Endothelial cell of umbilical vein (primary cell): ENCODE data around the gene SSC5D. TPM values are rescaled to one million over a fixed set of nuclear protein-coding genes. Genes with fewer than 3 reads are reported as not detected.

ENCODE experiments used
- BruUV-seq: library from RNA; stranded (reverse); fragments of 400-500 nt; replicated peaks from 2 replicates; lab custom pipeline; 2021; lab: Mats Ljungman, UMichigan
- CTCF ChIA-PET: fragments of 300-600, 350-600 bp; sonication (Branson Sonifier 250); formaldehyde crosslinking; loops from one replicate; lab custom pipeline; 2021; ENCODE audit warnings: antibody characterized with exemption, inconsistent platforms; lab: Charles Lee
- POLR2A ChIA-PET: fragments of 300-600, 350-600 bp; sonication (Branson Sonifier 250); formaldehyde crosslinking; loops from one replicate; lab custom pipeline; 2021; ENCODE audit warnings: antibody characterized with exemption, inconsistent platforms; lab: Charles Lee
- DNase-seq: peaks from one replicate; pipeline ENCODE4 v3.0.0-alpha.2; 2011; ENCODE audit warnings: low read depth, low spot score
- FAIRE-seq: peaks from 2 replicates; lab custom pipeline; 2011; peaks lifted over from hg19 to GRCh38; lab: Jason Lieb, UNC
- H2AFZ ChIP-seq: 2 replicates; pipeline ENCODE4 v1.6.0; 2012; ENCODE audit warnings: low read depth, low read length, control low read depth, inconsistent platforms
- H3K27ac ChIP-seq: 2 replicates; pipeline ENCODE4 v1.5.1; 2011; ENCODE audit warnings: low read depth, mild to moderate bottlenecking, control low read depth, low read length, moderate library complexity; ENCODE audit not compliant: insufficient read depth
- H3K27me3 ChIP-seq, 2 experiments: 2 replicates each; pipeline versions ENCODE4 v1.6.0 to v1.6.1; 2011; ENCODE audit warnings: low read length in 2 of 2, mixed read lengths in 1 of 2; ENCODE audit not compliant: control insufficient read depth in 2 of 2, insufficient read depth in 2 of 2
- H3K36me3 ChIP-seq, 2 experiments: 2 replicates in 1 of 2; 3 replicates in 1 of 2; pipeline ENCODE4 v1.5.1; 2011; ENCODE audit warnings: low read length in 2 of 2, mild to moderate bottlenecking in 1 of 2, moderate library complexity in 1 of 2; ENCODE audit not compliant: control insufficient read depth in 2 of 2, insufficient read depth in 2 of 2; ENCODE audit errors: extremely low read depth in 1 of 2
- H3K4me1 ChIP-seq: 3 replicates; pipeline ENCODE4 v1.5.1; 2011; ENCODE audit warnings: mild to moderate bottlenecking, low read length; ENCODE audit not compliant: control insufficient read depth, insufficient read depth; ENCODE audit errors: extremely low read depth
- H3K4me2 ChIP-seq: 2 replicates; pipeline ENCODE4 v1.6.1; 2011; ENCODE audit warnings: low read length, control low read depth, mixed read lengths; ENCODE audit not compliant: insufficient read depth
- H3K4me3 ChIP-seq, 3 experiments: fragments of 200-600 bp in 1 of 3; sonication (generic), shearing (Covaris generic) in 1 of 3; replicated peaks in 1 of 3; 2 replicates each; pipeline ENCODE4 v1.5.1; 2011 to 2016; ENCODE audit warnings: control low read depth in 3 of 3, low read length in 3 of 3, mild to moderate bottlenecking in 2 of 3, inconsistent platforms in 1 of 3, low read depth in 1 of 3, moderate library complexity in 1 of 3; ENCODE audit not compliant: insufficient read depth in 1 of 3
- H3K79me2 ChIP-seq: 2 replicates; pipeline ENCODE4 v1.6.0; 2012; ENCODE audit warnings: low read length, inconsistent platforms; ENCODE audit not compliant: control insufficient read depth, insufficient read depth
- H3K9ac ChIP-seq: replicated peaks from 2 replicates; pipeline ENCODE3; 2011; ENCODE audit warnings: low read length, control low read depth; ENCODE audit not compliant: insufficient read depth; ENCODE audit errors: extremely low read depth
- H3K9me1 ChIP-seq: replicated peaks from 3 replicates; pipeline ENCODE4 v1.6.0; 2011; ENCODE audit warnings: mild to moderate bottlenecking, low read length; ENCODE audit not compliant: control insufficient read depth, insufficient read depth; ENCODE audit errors: extremely low read depth
- H3K9me3 ChIP-seq: replicated peaks from 2 replicates; pipeline ENCODE4 v1.5.1; 2012; ENCODE audit warnings: low read length, inconsistent platforms; ENCODE audit not compliant: control insufficient read depth, insufficient read depth
- H4K20me1 ChIP-seq: replicated peaks from 2 replicates; pipeline ENCODE3; 2011; ENCODE audit warnings: mild to moderate bottlenecking, low read length; ENCODE audit not compliant: control insufficient read depth, insufficient read depth; ENCODE audit errors: extremely low read depth
- EZH2 ChIP-seq: IDR thresholded peaks from 2 replicates; pipeline ENCODE4 v1.6.1; 2012; ENCODE audit warnings: borderline replicate concordance, low read depth, mild to moderate bottlenecking, moderate library complexity, low read length, inconsistent platforms; ENCODE audit not compliant: severe bottlenecking
- FOS ChIP-seq: IDR thresholded peaks from 2 replicates; pipeline ENCODE4 v1.6.1; 2011; ENCODE audit warnings: mild to moderate bottlenecking, low read length, moderate library complexity, borderline replicate concordance; ENCODE audit not compliant: insufficient read depth
- GATA2 ChIP-seq: IDR thresholded peaks from 2 replicates; pipeline ENCODE4 v1.7.0; 2011; ENCODE audit warnings: low read depth, mild to moderate bottlenecking, moderate library complexity, mixed read lengths, low read length; ENCODE audit not compliant: insufficient read length, insufficient read depth
- JUN ChIP-seq: IDR thresholded peaks from 2 replicates; pipeline ENCODE4 v1.6.1; 2011; ENCODE audit warnings: borderline replicate concordance, low read depth; ENCODE audit not compliant: insufficient read length, insufficient read depth
- MYC ChIP-seq: IDR thresholded peaks from one replicate; pipeline ENCODE4 v1.6.1; 2011; ENCODE audit warnings: mild to moderate bottlenecking, low read depth, low read length
- POLR2A ChIP-seq: IDR thresholded peaks from 2 replicates; pipeline ENCODE4 v1.6.1; 2012; ENCODE audit warnings: low read depth, mild to moderate bottlenecking, control low read depth, low read length
- POLR2AphosphoS5 ChIP-seq: IDR thresholded peaks from 2 replicates; pipeline ENCODE4 v1.6.1; 2012; ENCODE audit warnings: low read depth, mild to moderate bottlenecking, control low read depth, low read length, moderate library complexity; ENCODE audit not compliant: insufficient read depth
- dilution Hi-C: fragments of 300-500 bp; cut with MboI; formaldehyde crosslinking; loops from one replicate; pipeline ENCODE4 v1.15.0; 2019; ENCODE audit warnings: low sequenced_read_pairs; ENCODE audit not compliant: extremely low pct_ligation_motif_present
- intact Hi-C: fragments of 100-400 bp; cut with micrococcal nuclease; formaldehyde crosslinking; loops from one replicate; pipeline ENCODE4 v1.10.0; 2022
- polyA plus RNA-seq, 4 experiments: library from polyadenylated mRNA; depleted of rRNA in 3 of 4; stranded (reverse) in 3 of 4; unstranded in 1 of 4; fragments of >200 nt; gene quantifications; 2 replicates each; pipeline versions ENCODE4 v1.2.1 to v1.2.3, GENCODE V29; 2011 to 2012; ENCODE audit warnings: missing spikeins in 1 of 4
- total RNA-seq: library from RNA; stranded (reverse); gene quantifications from 2 replicates; pipeline ENCODE4 v1.2.3, GENCODE V29; 2021
- TF ChIP-seq, protein P1 (sequence below): IDR thresholded peaks from 2 replicates; pipeline ENCODE4 v1.6.1; 2011; ENCODE audit not compliant: insufficient read depth, insufficient read length
- TF ChIP-seq, protein P2 (sequence below), 2 donors: IDR thresholded peaks; 1 replicate in 1 of 2; 2 replicates in 1 of 2; pipeline ENCODE4 v1.5.1; 2011; ENCODE audit warnings: low read length in 2 of 2, mild to moderate bottlenecking in 2 of 2, moderate library complexity in 2 of 2, control low read depth in 1 of 2, inconsistent platforms in 1 of 2, low read depth in 1 of 2; ENCODE audit not compliant: insufficient read depth in 1 of 2; ENCODE audit errors: extremely low read depth in 1 of 2

The SSC5D gene
- total and polyA plus RNA-seq, 2 donors (not counting 3 experiments of a cell fraction or from before 2014, with no cell fraction given), result 0.47 to 1.3 TPM

DNA sequence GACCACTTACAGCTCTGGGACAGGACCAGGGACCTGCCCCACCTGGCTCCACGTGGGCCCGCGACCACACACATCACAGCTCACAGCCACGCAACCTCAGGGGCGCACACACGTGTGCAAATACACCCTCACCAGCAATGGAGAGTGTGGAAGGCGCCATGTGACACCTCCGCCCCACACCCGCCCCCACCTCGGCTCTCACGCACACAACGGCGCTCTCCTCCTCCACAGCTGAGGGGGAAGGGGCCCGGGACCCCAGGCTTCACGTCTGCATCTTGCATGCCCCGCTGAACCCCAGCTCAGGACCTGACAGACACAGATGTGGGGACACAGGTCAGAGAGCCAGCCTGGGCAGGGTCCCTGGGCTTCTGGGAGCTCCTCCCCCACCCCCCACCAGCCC lies 38.8 kb upstream of the SSC5D start:
- Histone ChIP-seq H3K27ac (no peak overlapping the region), H3K4me1 (no peaks in the 10 kb centered on the region), H3K9me3 (no peaks in the 10 kb centered on the region), H4K20me1 (no peaks in the 10 kb centered on the region), H3K27me3 (peaks cover 27% of the 10 kb centered on the region in 2 experiments), H3K4me2 (no peak overlapping the region), H3K9ac (no peak overlapping the region), H2AFZ (no peak overlapping the region), H3K9me1 (no peaks in the 10 kb centered on the region), H3K79me2 (no peaks in the 10 kb centered on the region), H3K36me3 (no peaks in the 10 kb centered on the region), H3K4me3 (no peak overlapping the region)
- TF ChIP-seq POLR2A (no peak), JUN (no peak), POLR2AphosphoS5 (no peak), EZH2 (no peak), GATA2 (no peak), MYC (no peak), FOS (no peak)
- TF ChIP-seq, protein P1, sequence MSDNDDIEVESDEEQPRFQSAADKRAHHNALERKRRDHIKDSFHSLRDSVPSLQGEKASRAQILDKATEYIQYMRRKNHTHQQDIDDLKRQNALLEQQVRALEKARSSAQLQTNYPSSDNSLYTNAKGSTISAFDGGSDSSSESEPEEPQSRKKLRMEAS, result no peak
- TF ChIP-seq, protein P2, sequence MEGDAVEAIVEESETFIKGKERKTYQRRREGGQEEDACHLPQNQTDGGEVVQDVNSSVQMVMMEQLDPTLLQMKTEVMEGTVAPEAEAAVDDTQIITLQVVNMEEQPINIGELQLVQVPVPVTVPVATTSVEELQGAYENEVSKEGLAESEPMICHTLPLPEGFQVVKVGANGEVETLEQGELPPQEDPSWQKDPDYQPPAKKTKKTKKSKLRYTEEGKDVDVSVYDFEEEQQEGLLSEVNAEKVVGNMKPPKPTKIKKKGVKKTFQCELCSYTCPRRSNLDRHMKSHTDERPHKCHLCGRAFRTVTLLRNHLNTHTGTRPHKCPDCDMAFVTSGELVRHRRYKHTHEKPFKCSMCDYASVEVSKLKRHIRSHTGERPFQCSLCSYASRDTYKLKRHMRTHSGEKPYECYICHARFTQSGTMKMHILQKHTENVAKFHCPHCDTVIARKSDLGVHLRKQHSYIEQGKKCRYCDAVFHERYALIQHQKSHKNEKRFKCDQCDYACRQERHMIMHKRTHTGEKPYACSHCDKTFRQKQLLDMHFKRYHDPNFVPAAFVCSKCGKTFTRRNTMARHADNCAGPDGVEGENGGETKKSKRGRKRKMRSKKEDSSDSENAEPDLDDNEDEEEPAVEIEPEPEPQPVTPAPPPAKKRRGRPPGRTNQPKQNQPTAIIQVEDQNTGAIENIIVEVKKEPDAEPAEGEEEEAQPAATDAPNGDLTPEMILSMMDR (IDR thresholded peaks at IDR 0.05; ENCODE audit: extremely low read depth in 1 of 2, insufficient read depth in 1 of 2, low read depth in 1 of 2, low read length in 2 of 2), result no peak
- intact Hi-C loops, result no loop called here
- no TSS peak for BruUV-seq
- DNase-seq (no peak), FAIRE-seq (no peak)
- dilution Hi-C loops, result no loop called here
- POLR2A ChIA-PET, result no interaction called here
- CTCF ChIA-PET, result interaction anchor here (0.8 kb wide), 1 partner anchor 55 kb away, joined by 3 read pairs; no protein-coding TSS in a partner anchor
